Naive thymus-derived CD4-positive, alpha-beta T cell (primary cell): ENCODE measurements around the gene LTBP2. TPM values are rescaled to one million over a fixed set of nuclear protein-coding genes. Genes with fewer than 3 reads are reported as not detected.

Source experiments
- ATAC-seq: fragments of 150-1000 bp; cut with Tn5 transposase; 2 replicates; pipeline ENCODE4 v1.10.0; 2021; ENCODE audit warnings: mild to moderate bottlenecking, moderate library complexity
- CTCF ChIA-PET: fragments of 350-600 bp; sonication (Branson Sonifier 250); formaldehyde crosslinking; loops from one replicate; lab custom pipeline; 2021; ENCODE audit warnings: antibody characterized with exemption; lab: Charles Lee
- POLR2A ChIA-PET: fragments of 350-600 bp; sonication (Branson Sonifier 250); formaldehyde crosslinking; loops from one replicate; lab custom pipeline; 2021; ENCODE audit warnings: antibody characterized with exemption, inconsistent platforms; lab: Charles Lee
- DNase-seq, 9 donors: peaks; one replicate each; pipeline versions ENCODE4 v3.0.0 to v3.0.0-alpha.2; 2020 to 2022; ENCODE audit warnings: mixed read lengths in 1 of 9
- H3K27ac ChIP-seq: one replicate; pipeline ENCODE4 v1.7.0; 2013; ENCODE audit warnings: mild to moderate bottlenecking, low read depth, low read length, moderate library complexity
- H3K27me3 ChIP-seq, 2 donors: one replicate each; pipeline ENCODE4 v1.7.0; 2013; ENCODE audit warnings: low read length in 2 of 2, mild to moderate bottlenecking in 2 of 2, moderate library complexity in 2 of 2; ENCODE audit not compliant: control insufficient read depth in 2 of 2, insufficient read depth in 2 of 2
- H3K36me3 ChIP-seq, 3 experiments: 1 replicate in 2 of 3; 2 replicates in 1 of 3; pipeline ENCODE4 v1.7.0; 2013; ENCODE audit warnings: low read length in 3 of 3, mild to moderate bottlenecking in 3 of 3, moderate library complexity in 1 of 3; ENCODE audit not compliant: insufficient read depth in 3 of 3, control insufficient read depth in 2 of 3
- H3K4me1 ChIP-seq, 2 donors: one replicate each; pipeline ENCODE4 v1.7.0; 2013; ENCODE audit warnings: low read length in 2 of 2, mild to moderate bottlenecking in 2 of 2, moderate library complexity in 1 of 2; ENCODE audit not compliant: control insufficient read depth in 2 of 2, insufficient read depth in 2 of 2
- H3K4me3 ChIP-seq: 2 replicates; pipeline ENCODE4 v1.7.0; 2013; ENCODE audit warnings: mild to moderate bottlenecking, low read length
- H3K9me3 ChIP-seq, 3 experiments: 1 replicate in 2 of 3; 2 replicates in 1 of 3; pipeline ENCODE4 v1.7.0; 2013; ENCODE audit warnings: low read length in 3 of 3; ENCODE audit not compliant: control insufficient read depth in 2 of 3
- H3K27ac Mint-ChIP-seq, 9 donors: one replicate each; pipeline ENCODE4 v1.8.0; 2020 to 2022; ENCODE audit warnings: mixed read lengths in 9 of 9, mild to moderate bottlenecking in 8 of 9, moderate library complexity in 5 of 9, inconsistent platforms in 2 of 9
- H3K27me3 Mint-ChIP-seq, 5 donors: one replicate each; pipeline ENCODE4 v1.8.0; 2021 to 2022; ENCODE audit warnings: mixed read lengths in 5 of 5, mild to moderate bottlenecking in 1 of 5
- H3K36me3 Mint-ChIP-seq, 5 donors: one replicate each; pipeline ENCODE4 v1.8.0; 2020 to 2022; ENCODE audit warnings: mixed read lengths in 5 of 5, mild to moderate bottlenecking in 3 of 5, inconsistent platforms in 1 of 5
- H3K4me1 Mint-ChIP-seq, 7 donors: one replicate each; pipeline ENCODE4 v1.8.0; 2020 to 2022; ENCODE audit warnings: mixed read lengths in 7 of 7, mild to moderate bottlenecking in 3 of 7, inconsistent platforms in 1 of 7
- H3K4me3 Mint-ChIP-seq, 10 donors: one replicate each; pipeline ENCODE4 v1.8.0; 2020 to 2022; ENCODE audit warnings: mild to moderate bottlenecking in 10 of 10, mixed read lengths in 10 of 10, moderate library complexity in 6 of 10, inconsistent platforms in 2 of 10
- H3K9me3 Mint-ChIP-seq, 11 donors: one replicate each; pipeline ENCODE4 v1.8.0; 2020 to 2022; ENCODE audit warnings: mixed read lengths in 11 of 11, mild to moderate bottlenecking in 4 of 11, inconsistent platforms in 1 of 11, moderate library complexity in 1 of 11
- intact Hi-C, 2 donors: fragments of 100-400 bp; cut with micrococcal nuclease; formaldehyde crosslinking; loops; one replicate each; pipeline ENCODE4 v1.15.1; 2023
- polyA plus RNA-seq, 2 donors: library from polyadenylated mRNA; unstranded; fragments of 300-500 nt; fragmentation: Illumina TruSeq; gene quantifications; one replicate each; pipeline ENCODE4 v1.2.3, GENCODE V29; 2021
- total RNA-seq, 6 experiments: library from RNA in 5 of 6; stranded (reverse) in 5 of 6; gene quantifications; 1 replicate in 5 of 6; 2 replicates in 1 of 6; pipeline ENCODE4 v1.2.3 and lab custom pipeline; 2021 to 2026

Gene LTBP2
- total and polyA plus RNA-seq, 7 experiments from 2014 or later, result 0.07 to 1.1 (median 0.27) TPM

- H3K9me3 ChIP-seq, result no peaks in the 10 kb centered on the region
- no peaks in the 10 kb centered on the region for H3K27me3 ChIP-seq
- H3K4me3 Mint-ChIP-seq, result no peak overlapping the region
- H3K27ac Mint-ChIP-seq, result peak overlapping the region in 4 of 9 donors; percentile 22 to 57 (median 38)
- H3K36me3 ChIP-seq, result peaks cover 0 to 11% (median under 1%) of the 10 kb centered on the region in 3 experiments
- peaks cover 0 to 11% (median 5%) of the 10 kb centered on the region in 5 donors for H3K36me3 Mint-ChIP-seq
- CTCF ChIA-PET, result no interaction called here
- DNase-seq (no peak), ATAC-seq (no peak)
- no peak overlapping the region for H3K27ac ChIP-seq
- POLR2A ChIA-PET, result no interaction called here
- no peaks in the 10 kb centered on the region for H3K9me3 Mint-ChIP-seq
- peaks cover 0 to 8% of the 10 kb centered on the region in 2 donors for H3K4me1 ChIP-seq
- peaks cover 0 to 16% (median 6%) of the 10 kb centered on the region in 7 donors for H3K4me1 Mint-ChIP-seq
- no peak overlapping the region for H3K4me3 ChIP-seq
- no peaks in the 10 kb centered on the region for H3K27me3 Mint-ChIP-seq
- intact Hi-C loops, result loop anchor here in 1 of 2 donors (5.0 kb wide), 1 partner anchor 38 kb away; no protein-coding TSS in a partner anchor
Observed at GRCh38 chr14:74654931-74655330, 42.9 kb upstream of the LTBP2 start.

- ChIA-PET POLR2A (interaction anchor here (1.0 kb wide), 1 partner anchor 35 kb away, joined by 3 read pairs; no protein-coding TSS in a partner anchor), CTCF (no interaction called here)
- H3K27me3 Mint-ChIP-seq, result no peaks in the 10 kb centered on the region
- intact Hi-C loops, result loop anchor here in 1 of 2 donors (5.0 kb wide), 1 partner anchor 36 kb away; no protein-coding TSS in a partner anchor
- H3K36me3 Mint-ChIP-seq, result peaks cover 0 to 7% (median 2%) of the 10 kb centered on the region in 5 donors
- Histone ChIP-seq H3K4me1 (peaks cover 0 to 8% of the 10 kb centered on the region in 2 donors), H3K27me3 (no peaks in the 10 kb centered on the region), H3K9me3 (no peaks in the 10 kb centered on the region), H3K27ac (no peak overlapping the region), H3K36me3 (peaks cover 0 to 11% (median 0%) of the 10 kb centered on the region in 3 experiments), H3K4me3 (no peak overlapping the region)
- H3K4me1 Mint-ChIP-seq, result peaks cover 0 to 16% (median 6%) of the 10 kb centered on the region in 7 donors
- H3K4me3 Mint-ChIP-seq, result no peak overlapping the region
- no peaks in the 10 kb centered on the region for H3K9me3 Mint-ChIP-seq
- DNase-seq (no peak), ATAC-seq (no peak)
- H3K27ac Mint-ChIP-seq, result peak overlapping the region in 6 of 9 donors; percentile 22 to 71 (median 46)
Observed at GRCh38 chr14:74653386-74654138, 41.5 kb upstream of the LTBP2 start.

GRCh38 chr14:74652541-74652940, 40.5 kb upstream of the LTBP2 start:
- H3K4me3 ChIP-seq, result no peak overlapping the region
- ATAC-seq (no peak), DNase-seq (no peak)
- peak overlapping the region in 2 of 9 donors; percentile 26 to 48 for H3K27ac Mint-ChIP-seq
- H3K4me3 Mint-ChIP-seq, result no peak overlapping the region
- no peak overlapping the region for H3K27ac ChIP-seq
- POLR2A ChIA-PET, result no interaction called here
- H3K9me3 Mint-ChIP-seq, result no peaks in the 10 kb centered on the region
- peaks cover 0 to 8% (median 0%) of the 10 kb centered on the region in 3 experiments for H3K36me3 ChIP-seq
- no peaks in the 10 kb centered on the region for H3K27me3 ChIP-seq
- no peaks in the 10 kb centered on the region for H3K27me3 Mint-ChIP-seq
- H3K4me1 ChIP-seq, result peaks cover 0 to 8% of the 10 kb centered on the region in 2 donors
- peaks cover 0 to 7% (median 2%) of the 10 kb centered on the region in 5 donors for H3K36me3 Mint-ChIP-seq
- peaks cover 0 to 16% (median 8%) of the 10 kb centered on the region in 7 donors for H3K4me1 Mint-ChIP-seq
- no peaks in the 10 kb centered on the region for H3K9me3 ChIP-seq
- intact Hi-C loops, result loop anchor here in 1 of 2 donors (5.0 kb wide), 1 partner anchor 35 kb away; no protein-coding TSS in a partner anchor
- CTCF ChIA-PET, result no interaction called here

- no peaks in the 10 kb centered on the region for H3K27me3 Mint-ChIP-seq
- peak overlapping the region; percentile 33 for H3K27ac ChIP-seq
- intact Hi-C loops, result loop anchor here in 1 of 2 donors (5.0 kb wide), 1 partner anchor 34 kb away; no protein-coding TSS in a partner anchor
- no peaks in the 10 kb centered on the region for H3K9me3 Mint-ChIP-seq
- H3K36me3 ChIP-seq, result no peaks in the 10 kb centered on the region
- ChIA-PET POLR2A (interaction anchor here (0.7 kb wide), 1 partner anchor 33 kb away, joined by 3 read pairs; no protein-coding TSS in a partner anchor), CTCF (interaction anchor here (0.9 kb wide), 1 partner anchor 32 kb away, joined by 4 read pairs; no protein-coding TSS in a partner anchor)
- H3K4me1 ChIP-seq, result peaks cover 0 to 8% of the 10 kb centered on the region in 2 donors
- DNase-seq (no peak), ATAC-seq (no peak)
- no peak overlapping the region for H3K4me3 Mint-ChIP-seq
- H3K36me3 Mint-ChIP-seq, result no peaks in the 10 kb centered on the region
- H3K27me3 ChIP-seq, result no peaks in the 10 kb centered on the region
- no peaks in the 10 kb centered on the region for H3K9me3 ChIP-seq
- peak overlapping the region in 7 of 9 donors; percentile 37 to 82 (median 70) for H3K27ac Mint-ChIP-seq
- H3K4me1 Mint-ChIP-seq, result peaks cover 0 to 16% (median 8%) of the 10 kb centered on the region in 7 donors
- H3K4me3 ChIP-seq, result no peak overlapping the region
Observed at GRCh38 chr14:74650927-74651686, 39.1 kb upstream of the LTBP2 start.

- CTCF ChIA-PET, result interaction anchor here (1.4 kb wide), 1 partner anchor 40 kb away, joined by 3 read pairs; no protein-coding TSS in a partner anchor
- intact Hi-C loops, result loop anchor here in 1 of 2 donors (5.0 kb wide), 1 partner anchor 32 kb away; no protein-coding TSS in a partner anchor
- H3K4me3 ChIP-seq, result no peak overlapping the region
- H3K4me1 Mint-ChIP-seq, result peaks cover 0 to 16% (median 8%) of the 10 kb centered on the region in 7 donors
- H3K27me3 Mint-ChIP-seq, result no peaks in the 10 kb centered on the region
- H3K9me3 ChIP-seq, result no peaks in the 10 kb centered on the region
- POLR2A ChIA-PET, result no interaction called here
- DNase-seq (no peak), ATAC-seq (no peak)
- H3K4me3 Mint-ChIP-seq, result no peak overlapping the region
- H3K27me3 ChIP-seq, result no peaks in the 10 kb centered on the region
- no peaks in the 10 kb centered on the region for H3K36me3 ChIP-seq
- H3K27ac Mint-ChIP-seq, result peak overlapping the region in 2 of 9 donors; percentile 14
- H3K36me3 Mint-ChIP-seq, result no peaks in the 10 kb centered on the region
- no peaks in the 10 kb centered on the region for H3K9me3 Mint-ChIP-seq
- H3K4me1 ChIP-seq, result peaks cover 0 to 8% of the 10 kb centered on the region in 2 donors
- no peak overlapping the region for H3K27ac ChIP-seq
Observed at GRCh38 chr14:74649673-74650072, 37.6 kb upstream of the LTBP2 start.

- Histone ChIP-seq H3K36me3 (no peaks in the 10 kb centered on the region), H3K27ac (no peak overlapping the region), H3K9me3 (no peaks in the 10 kb centered on the region), H3K4me1 (peaks cover 0 to 8% of the 10 kb centered on the region in 2 donors), H3K4me3 (no peak overlapping the region), H3K27me3 (no peaks in the 10 kb centered on the region)
- CTCF ChIA-PET, result interaction anchor here (1.4 kb wide), 1 partner anchor 40 kb away, joined by 3 read pairs; no protein-coding TSS in a partner anchor
- intact Hi-C loops, result no loop called here
- POLR2A ChIA-PET, result no interaction called here
- H3K4me3 Mint-ChIP-seq, result no peak overlapping the region
- H3K27me3 Mint-ChIP-seq, result no peaks in the 10 kb centered on the region
- H3K4me1 Mint-ChIP-seq, result peaks cover 0 to 16% (median 8%) of the 10 kb centered on the region in 7 donors
- peak overlapping the region in 2 of 9 donors; percentile 14 to 25 for H3K27ac Mint-ChIP-seq
- no peaks in the 10 kb centered on the region for H3K9me3 Mint-ChIP-seq
- H3K36me3 Mint-ChIP-seq, result no peaks in the 10 kb centered on the region
- no peak for DNase-seq
- ATAC-seq, result no peak
Observed at GRCh38 chr14:74649167-74649566, 37.1 kb upstream of the LTBP2 start.
